Liver (tissue), 3 donors: Measurements from ENCODE around the gene CCL4L2.
"Not testable (repeated sequence)": the region's sequence is repeated elsewhere in the genome, so short reads cannot be mapped to it uniquely, and the experiment has no call there.

Experiments used
- EGR1 ChIP-seq, 2 donors: IDR thresholded peaks; 2 replicates each; pipeline ENCODE4 v1.6.1; 2016 to 2018; ENCODE audit warnings: antibody characterized with exemption in 2 of 2, low read depth in 2 of 2
- FOXA1 ChIP-seq: IDR thresholded peaks from 2 replicates; pipeline ENCODE4 v1.6.1; 2016; ENCODE audit warnings: antibody characterized with exemption
- GABPA ChIP-seq, 2 donors: IDR thresholded peaks in 1 of 2; conservative IDR thresholded peaks in 1 of 2; 2 replicates each; pipeline ENCODE4 v1.6.1; 2016; ENCODE audit warnings: antibody characterized with exemption in 2 of 2, mild to moderate bottlenecking in 1 of 2, moderate library complexity in 1 of 2
- HNF4G ChIP-seq: IDR thresholded peaks from 2 replicates; pipeline ENCODE4 v1.6.1; 2016; ENCODE audit warnings: antibody characterized with exemption
- JUND ChIP-seq, 2 donors: IDR thresholded peaks; 2 replicates each; pipeline ENCODE4 v1.6.1; 2016; ENCODE audit warnings: antibody characterized with exemption in 2 of 2
- NR2F2 ChIP-seq: IDR thresholded peaks from 2 replicates; pipeline ENCODE4 v1.6.1; 2016; ENCODE audit warnings: antibody characterized with exemption
- RAD21 ChIP-seq, 2 donors: IDR thresholded peaks; 2 replicates each; pipeline ENCODE4 v1.6.1; 2016; ENCODE audit warnings: antibody characterized with exemption in 2 of 2, mild to moderate bottlenecking in 2 of 2
- RXRA ChIP-seq, 2 donors: IDR thresholded peaks; 2 replicates each; pipeline ENCODE4 v1.6.1; 2017 to 2018; ENCODE audit warnings: antibody characterized with exemption in 2 of 2, mild to moderate bottlenecking in 1 of 2
- TAF1 ChIP-seq: conservative IDR thresholded peaks from 2 replicates; pipeline ENCODE4 v1.6.1; 2016; ENCODE audit warnings: antibody characterized with exemption, mild to moderate bottlenecking
- YY1 ChIP-seq: IDR thresholded peaks from 2 replicates; pipeline ENCODE4 v1.6.1; 2016; ENCODE audit warnings: antibody characterized with exemption, mild to moderate bottlenecking
- TF ChIP-seq, protein P1 (sequence below): fragments of 150-350 bp; IDR thresholded peaks from 2 replicates; pipeline ENCODE4 v1.5.1; 2017; ENCODE audit warnings: improper control_type of control experiment, low read depth, low read length; ENCODE audit not compliant: missing input control
- TF ChIP-seq, protein P2 (sequence below): IDR thresholded peaks from 2 replicates; pipeline ENCODE4 v1.6.1; 2016; ENCODE audit warnings: antibody characterized with exemption
- donor health status: healthy.
- donor health status: healthy.

GRCh38 chr17:36207383-36207782 lies 3.5 kb upstream of the CCL4L2 start:
- TF ChIP-seq, protein P1, sequence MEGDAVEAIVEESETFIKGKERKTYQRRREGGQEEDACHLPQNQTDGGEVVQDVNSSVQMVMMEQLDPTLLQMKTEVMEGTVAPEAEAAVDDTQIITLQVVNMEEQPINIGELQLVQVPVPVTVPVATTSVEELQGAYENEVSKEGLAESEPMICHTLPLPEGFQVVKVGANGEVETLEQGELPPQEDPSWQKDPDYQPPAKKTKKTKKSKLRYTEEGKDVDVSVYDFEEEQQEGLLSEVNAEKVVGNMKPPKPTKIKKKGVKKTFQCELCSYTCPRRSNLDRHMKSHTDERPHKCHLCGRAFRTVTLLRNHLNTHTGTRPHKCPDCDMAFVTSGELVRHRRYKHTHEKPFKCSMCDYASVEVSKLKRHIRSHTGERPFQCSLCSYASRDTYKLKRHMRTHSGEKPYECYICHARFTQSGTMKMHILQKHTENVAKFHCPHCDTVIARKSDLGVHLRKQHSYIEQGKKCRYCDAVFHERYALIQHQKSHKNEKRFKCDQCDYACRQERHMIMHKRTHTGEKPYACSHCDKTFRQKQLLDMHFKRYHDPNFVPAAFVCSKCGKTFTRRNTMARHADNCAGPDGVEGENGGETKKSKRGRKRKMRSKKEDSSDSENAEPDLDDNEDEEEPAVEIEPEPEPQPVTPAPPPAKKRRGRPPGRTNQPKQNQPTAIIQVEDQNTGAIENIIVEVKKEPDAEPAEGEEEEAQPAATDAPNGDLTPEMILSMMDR = not testable (repeated sequence)
- TF ChIP-seq GABPA (IDR thresholded peaks at IDR 0.05 in 1 of 2, conservative IDR thresholded peaks at IDR 0.05 in 1 of 2); RAD21 (IDR thresholded peaks at IDR 0.05); FOXA1; NR2F2; HNF4G; EGR1 (IDR thresholded peaks at IDR 0.05; ENCODE audit: low read depth in 2 of 2); JUND (IDR thresholded peaks at IDR 0.05); YY1; TAF1; RXRA (IDR thresholded peaks at IDR 0.05): not testable (repeated sequence)
- TF ChIP-seq, protein P2, sequence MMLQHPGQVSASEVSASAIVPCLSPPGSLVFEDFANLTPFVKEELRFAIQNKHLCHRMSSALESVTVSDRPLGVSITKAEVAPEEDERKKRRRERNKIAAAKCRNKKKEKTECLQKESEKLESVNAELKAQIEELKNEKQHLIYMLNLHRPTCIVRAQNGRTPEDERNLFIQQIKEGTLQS = not testable (repeated sequence)
